HL-60 (cell line): ENCODE data around the gene MEG3.

Experiments used
- GABPA ChIP-seq: IDR thresholded peaks from 2 replicates; pipeline ENCODE4 v1.6.1; 2012; ENCODE audit warnings: low read depth
- POLR2AphosphoS5 ChIP-seq: IDR thresholded peaks from 2 replicates; pipeline ENCODE4 v1.6.1; 2012; ENCODE audit warnings: low read depth
- SPI1 ChIP-seq: IDR thresholded peaks from 2 replicates; pipeline ENCODE4 v1.6.1; 2012; ENCODE audit warnings: low read depth, mild to moderate bottlenecking, borderline replicate concordance
- TF ChIP-seq, protein P1 (sequence below): IDR thresholded peaks from one replicate; pipeline ENCODE4 v1.5.1; 2011; ENCODE audit warnings: low read length, control low read depth, inconsistent platforms; ENCODE audit not compliant: insufficient read depth
- TF ChIP-seq, protein P2 (sequence below): IDR thresholded peaks from 2 replicates; pipeline ENCODE4 v1.6.1; 2012; ENCODE audit warnings: low read depth; ENCODE audit not compliant: insufficient replicate concordance

DNA sequence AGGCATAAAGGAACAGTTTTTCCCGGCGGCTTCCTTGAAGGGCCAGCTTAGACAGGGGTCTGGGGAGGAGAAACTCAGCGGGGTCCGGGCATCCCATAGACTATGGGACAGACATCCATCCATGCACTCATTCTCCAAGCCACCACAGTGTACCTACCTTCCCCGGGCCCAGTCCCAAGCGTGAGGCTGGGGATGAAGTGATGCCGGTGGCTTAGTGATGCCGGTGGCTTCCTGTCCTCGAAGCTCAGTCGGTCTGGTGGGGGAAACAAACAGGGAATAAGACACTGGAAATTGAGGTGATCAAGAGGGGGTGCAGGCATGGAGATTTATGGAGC, 77.2 kb downstream of the MEG3 start:
- TF ChIP-seq, protein P1, sequence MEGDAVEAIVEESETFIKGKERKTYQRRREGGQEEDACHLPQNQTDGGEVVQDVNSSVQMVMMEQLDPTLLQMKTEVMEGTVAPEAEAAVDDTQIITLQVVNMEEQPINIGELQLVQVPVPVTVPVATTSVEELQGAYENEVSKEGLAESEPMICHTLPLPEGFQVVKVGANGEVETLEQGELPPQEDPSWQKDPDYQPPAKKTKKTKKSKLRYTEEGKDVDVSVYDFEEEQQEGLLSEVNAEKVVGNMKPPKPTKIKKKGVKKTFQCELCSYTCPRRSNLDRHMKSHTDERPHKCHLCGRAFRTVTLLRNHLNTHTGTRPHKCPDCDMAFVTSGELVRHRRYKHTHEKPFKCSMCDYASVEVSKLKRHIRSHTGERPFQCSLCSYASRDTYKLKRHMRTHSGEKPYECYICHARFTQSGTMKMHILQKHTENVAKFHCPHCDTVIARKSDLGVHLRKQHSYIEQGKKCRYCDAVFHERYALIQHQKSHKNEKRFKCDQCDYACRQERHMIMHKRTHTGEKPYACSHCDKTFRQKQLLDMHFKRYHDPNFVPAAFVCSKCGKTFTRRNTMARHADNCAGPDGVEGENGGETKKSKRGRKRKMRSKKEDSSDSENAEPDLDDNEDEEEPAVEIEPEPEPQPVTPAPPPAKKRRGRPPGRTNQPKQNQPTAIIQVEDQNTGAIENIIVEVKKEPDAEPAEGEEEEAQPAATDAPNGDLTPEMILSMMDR: no peak
- TF ChIP-seq, protein P2, sequence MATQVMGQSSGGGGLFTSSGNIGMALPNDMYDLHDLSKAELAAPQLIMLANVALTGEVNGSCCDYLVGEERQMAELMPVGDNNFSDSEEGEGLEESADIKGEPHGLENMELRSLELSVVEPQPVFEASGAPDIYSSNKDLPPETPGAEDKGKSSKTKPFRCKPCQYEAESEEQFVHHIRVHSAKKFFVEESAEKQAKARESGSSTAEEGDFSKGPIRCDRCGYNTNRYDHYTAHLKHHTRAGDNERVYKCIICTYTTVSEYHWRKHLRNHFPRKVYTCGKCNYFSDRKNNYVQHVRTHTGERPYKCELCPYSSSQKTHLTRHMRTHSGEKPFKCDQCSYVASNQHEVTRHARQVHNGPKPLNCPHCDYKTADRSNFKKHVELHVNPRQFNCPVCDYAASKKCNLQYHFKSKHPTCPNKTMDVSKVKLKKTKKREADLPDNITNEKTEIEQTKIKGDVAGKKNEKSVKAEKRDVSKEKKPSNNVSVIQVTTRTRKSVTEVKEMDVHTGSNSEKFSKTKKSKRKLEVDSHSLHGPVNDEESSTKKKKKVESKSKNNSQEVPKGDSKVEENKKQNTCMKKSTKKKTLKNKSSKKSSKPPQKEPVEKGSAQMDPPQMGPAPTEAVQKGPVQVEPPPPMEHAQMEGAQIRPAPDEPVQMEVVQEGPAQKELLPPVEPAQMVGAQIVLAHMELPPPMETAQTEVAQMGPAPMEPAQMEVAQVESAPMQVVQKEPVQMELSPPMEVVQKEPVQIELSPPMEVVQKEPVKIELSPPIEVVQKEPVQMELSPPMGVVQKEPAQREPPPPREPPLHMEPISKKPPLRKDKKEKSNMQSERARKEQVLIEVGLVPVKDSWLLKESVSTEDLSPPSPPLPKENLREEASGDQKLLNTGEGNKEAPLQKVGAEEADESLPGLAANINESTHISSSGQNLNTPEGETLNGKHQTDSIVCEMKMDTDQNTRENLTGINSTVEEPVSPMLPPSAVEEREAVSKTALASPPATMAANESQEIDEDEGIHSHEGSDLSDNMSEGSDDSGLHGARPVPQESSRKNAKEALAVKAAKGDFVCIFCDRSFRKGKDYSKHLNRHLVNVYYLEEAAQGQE: no peak
- TF ChIP-seq SPI1: no peak
- no peak for TF ChIP-seq POLR2AphosphoS5
- no peak for TF ChIP-seq GABPA
